HepG2 (cell line): Measurements from ENCODE around the gene SPC24. TPM values are rescaled to one million over a fixed set of nuclear protein-coding genes. Genes with fewer than 3 reads are reported as not detected.

ENCODE experiments used
- ATAC-seq: fragments of 200-7000 bp; cut with Tn5 transposase; 3 replicates; pipeline ENCODE4 v1.9.1; 2020; ENCODE audit warnings: mild to moderate bottlenecking, moderate library complexity
- Bru-seq: library from RNA; stranded (reverse); fragments of 400-500 nt; gene quantifications from one replicate; lab custom pipeline; 2021; lab: Mats Ljungman, UMichigan
- BruChase-seq, 2 experiments: library from RNA; stranded (reverse); fragments of 400-500 nt; gene quantifications; one replicate each; lab custom pipeline; 2021; lab: Mats Ljungman, UMichigan
- BruUV-seq: library from RNA; stranded (reverse); fragments of 400-500 nt; replicated peaks from 2 replicates; lab custom pipeline; 2021; lab: Mats Ljungman, UMichigan
- CTCF ChIA-PET: fragments of 300-600 bp; formaldehyde crosslinking; extraction: SDS; loops from one replicate; lab custom pipeline; 2021; ENCODE audit warnings: low total read pairs, inconsistent platforms, low intra/inter-chr PET ratio; lab: Yijun Ruan, JAX
- POLR2A ChIA-PET: fragments of 350-600 bp; sonication (Branson Sonifier 250); formaldehyde crosslinking; loops from one replicate; lab custom pipeline; 2020; ENCODE audit warnings: antibody characterized with exemption, inconsistent platforms; lab: Yijun Ruan, JAX
- DNase-seq: peaks from one replicate; pipeline ENCODE4 v3.0.0-alpha.2; 2015; ENCODE audit warnings: low spot score
- FAIRE-seq: peaks from 3 replicates; lab custom pipeline; 2011; peaks lifted over from hg19 to GRCh38; lab: Jason Lieb, UNC
- H2AFZ ChIP-seq: one replicate; pipeline ENCODE4 v1.6.1; 2011; ENCODE audit warnings: low read length, inconsistent platforms
- H3K27ac ChIP-seq: fragments of 300-600 bp; 3 replicates; pipeline ENCODE4 v1.8.0; 2011; ENCODE audit warnings: mixed run types, mild to moderate bottlenecking, mixed read lengths, low read length, inconsistent platforms; ENCODE audit not compliant: insufficient read depth; ENCODE audit errors: extremely low read length
- H3K27me3 ChIP-seq, 2 experiments: fragments of 200-600 bp in 1 of 2; 2 replicates in 1 of 2; 3 replicates in 1 of 2; pipeline versions ENCODE4 v1.6.0 to v1.8.0; 2011; ENCODE audit warnings: low read length in 2 of 2, mild to moderate bottlenecking in 2 of 2, moderate library complexity in 2 of 2, inconsistent platforms in 1 of 2; ENCODE audit not compliant: insufficient read depth in 2 of 2, control insufficient read depth in 1 of 2
- H3K36me3 ChIP-seq, 2 experiments: fragments of 200-600 bp in 1 of 2; replicated peaks in 1 of 2; 2 replicates in 1 of 2; 3 replicates in 1 of 2; pipeline versions ENCODE4 v1.5.1 to v1.8.0; 2011; ENCODE audit warnings: low read length in 2 of 2, inconsistent platforms in 1 of 2; ENCODE audit not compliant: insufficient read depth in 2 of 2, control insufficient read depth in 1 of 2
- H3K4me1 ChIP-seq: 2 replicates; pipeline ENCODE4 v1.5.1; 2012; ENCODE audit warnings: low read length, inconsistent platforms; ENCODE audit not compliant: insufficient read depth
- H3K4me2 ChIP-seq: 2 replicates; pipeline ENCODE4 v1.6.0; 2011; ENCODE audit warnings: low read depth, low read length, inconsistent platforms
- H3K4me3 ChIP-seq, 3 experiments: fragments of 200-600 bp in 1 of 3; sonication (generic), shearing (Covaris generic) in 1 of 3; replicated peaks in 1 of 3; 2 replicates each; pipeline ENCODE4 v1.5.1; 2011 to 2016; ENCODE audit warnings: low read length in 3 of 3, inconsistent platforms in 2 of 3, low read depth in 2 of 3, mild to moderate bottlenecking in 2 of 3, control low read depth in 1 of 3, mixed read lengths in 1 of 3; ENCODE audit not compliant: insufficient read depth in 1 of 3
- H3K79me2 ChIP-seq: one replicate; pipeline ENCODE4 v1.6.1; 2011; ENCODE audit warnings: low read length, inconsistent platforms; ENCODE audit not compliant: insufficient read depth
- H3K9ac ChIP-seq: 2 replicates; pipeline ENCODE4 v1.6.0; 2011; ENCODE audit warnings: mild to moderate bottlenecking, low read depth, low read length, inconsistent platforms; ENCODE audit not compliant: insufficient read depth
- H3K9me3 ChIP-seq: 2 replicates; pipeline ENCODE4 v1.5.1; 2012; ENCODE audit warnings: mild to moderate bottlenecking, low read length
- H4K20me1 ChIP-seq: 2 replicates; pipeline ENCODE4 v1.6.0; 2011; ENCODE audit warnings: inconsistent platforms, mild to moderate bottlenecking, low read length, moderate library complexity; ENCODE audit not compliant: insufficient read depth
- ARNTL ChIP-seq: sonication (generic); formaldehyde crosslinking; IDR thresholded peaks from 2 replicates; pipeline ENCODE4 v1.4.0; 2020; ENCODE audit warnings: mild to moderate bottlenecking, missing genetic modification reagents
- ATF5 ChIP-seq: sonication (generic); formaldehyde crosslinking; IDR thresholded peaks from 2 replicates; pipeline ENCODE4 v1.4.0; 2020; ENCODE audit warnings: mild to moderate bottlenecking, low read depth, missing genetic modification reagents
- FOXC1 ChIP-seq: sonication (generic); formaldehyde crosslinking; IDR thresholded peaks from 2 replicates; pipeline ENCODE4 v1.8.0; 2022; ENCODE audit warnings: mild to moderate bottlenecking, missing genetic modification reagents, borderline replicate concordance
- HOXD1 ChIP-seq: sonication (generic); formaldehyde crosslinking; IDR thresholded peaks from 2 replicates; pipeline ENCODE4 v1.5.0; 2020; ENCODE audit warnings: missing genetic modification reagents
- MED8 ChIP-seq: sonication (generic); formaldehyde crosslinking; IDR thresholded peaks from 2 replicates; pipeline ENCODE4 v1.8.1; 2023; ENCODE audit warnings: mild to moderate bottlenecking, missing genetic modification reagents; ENCODE audit not compliant: insufficient replicate concordance
- NR2F6 ChIP-seq, 2 experiments: IDR thresholded peaks; 2 replicates each; pipeline ENCODE4 v1.6.1; 2016; ENCODE audit warnings: antibody characterized with exemption in 1 of 2, mild to moderate bottlenecking in 1 of 2
- POGZ ChIP-seq: sonication (generic); formaldehyde crosslinking; IDR thresholded peaks from 2 replicates; pipeline ENCODE4 v1.4.0; 2020; ENCODE audit warnings: mild to moderate bottlenecking, missing genetic modification reagents
- POLR2AphosphoS2 ChIP-seq: IDR thresholded peaks from 2 replicates; pipeline ENCODE4 v1.6.1; 2011; ENCODE audit warnings: low read depth, low read length, improper control_type of control experiment
- PTBP1 ChIP-seq: fragments of 200-400 bp; formaldehyde crosslinking; IDR thresholded peaks from 2 replicates; pipeline ENCODE4 v1.6.1; 2018; ENCODE audit warnings: low read length, low read depth; ENCODE audit not compliant: poor library complexity, severe bottlenecking
- REPIN1 ChIP-seq: sonication (generic); formaldehyde crosslinking; IDR thresholded peaks from 2 replicates; pipeline ENCODE4 v1.8.0; 2022; ENCODE audit warnings: missing genetic modification reagents, low read depth, mild to moderate bottlenecking, borderline replicate concordance
- THAP8 ChIP-seq: sonication (generic); formaldehyde crosslinking; IDR thresholded peaks from 2 replicates; pipeline ENCODE4 v1.5.1; 2020; ENCODE audit warnings: missing genetic modification reagents, mild to moderate bottlenecking, borderline replicate concordance
- ZFP36L2 ChIP-seq: sonication (generic); formaldehyde crosslinking; IDR thresholded peaks from 2 replicates; pipeline ENCODE4 v1.4.0; 2020; ENCODE audit warnings: missing genetic modification reagents
- ZFX ChIP-seq: sonication (generic); formaldehyde crosslinking; IDR thresholded peaks from 2 replicates; pipeline ENCODE4 v1.4.0; 2020; ENCODE audit warnings: mild to moderate bottlenecking, low read depth, missing genetic modification reagents, moderate library complexity
- ZNF180 ChIP-seq: sonication (generic); formaldehyde crosslinking; IDR thresholded peaks from 2 replicates; pipeline ENCODE4 v1.4.0; 2020; ENCODE audit warnings: low read depth, missing genetic modification reagents, borderline replicate concordance
- ZNF501 ChIP-seq: sonication (generic); formaldehyde crosslinking; IDR thresholded peaks from 2 replicates; pipeline ENCODE4 v1.5.1; 2020; ENCODE audit warnings: mild to moderate bottlenecking, moderate library complexity, missing genetic modification reagents
- ZNF75D ChIP-seq: sonication (generic); formaldehyde crosslinking; IDR thresholded peaks from 2 replicates; pipeline ENCODE4 v1.8.1; 2023; ENCODE audit warnings: missing genetic modification reagents, mild to moderate bottlenecking, borderline replicate concordance
- ZNF782 ChIP-seq: sonication (generic); formaldehyde crosslinking; IDR thresholded peaks from 2 replicates; pipeline ENCODE4 v1.4.0; 2020; ENCODE audit warnings: missing genetic modification reagents, mild to moderate bottlenecking, borderline replicate concordance
- WGBS: methylation state at CpG from one replicate; pipeline ENCODE4 v1.1.6; 2017; ENCODE audit warnings: low lambda C conversion rate; 5-methylcytosine and 5-hydroxymethylcytosine counted together
- in situ Hi-C: cut with HindIII; loops from 2 replicates; pipeline ENCODE4 v1.10.0; 2017; ENCODE audit warnings: low pct_unique_long_range_greater_than_20kb; ENCODE audit not compliant: extremely low pct_ligation_motif_present
- intact Hi-C: fragments of 100-400 bp; cut with micrococcal nuclease; formaldehyde crosslinking; loops from one replicate; pipeline ENCODE4 v1.10.0; 2022; ENCODE audit not compliant: unreplicated experiment
- long read RNA-seq, 2 experiments: library from RNA in 1 of 2; library from polyadenylated mRNA in 1 of 2; stranded (forward) in 1 of 2; unstranded in 1 of 2; transcript quantifications; one replicate each; pipeline ENCODE4 v2.0.0, GENCODE V29; 2019 to 2022
- polyA minus RNA-seq, 3 experiments: library from RNA; depleted of rRNA, polyadenylated mRNA; stranded (reverse); fragments of >200 nt; gene quantifications; 2 replicates each; pipeline ENCODE4 v1.2.3, GENCODE V29; 2011; ENCODE audit warnings: low replicate concordance in 1 of 3
- polyA plus RNA-seq, 8 experiments: library from polyadenylated mRNA; depleted of rRNA in 3 of 8; stranded (reverse) in 7 of 8; unstranded in 1 of 8; fragments of >200 nt; fragmentation: Illumina TruSeq in 4 of 8; extraction: Trizol in 4 of 8; gene quantifications; 2 replicates each; pipeline versions ENCODE4 v1.2.1 to v1.2.3, GENCODE V29; 2011 to 2016; ENCODE audit warnings: low read depth in 4 of 8, missing spikeins in 1 of 8, mixed read lengths in 1 of 8; ENCODE audit not compliant: insufficient read depth in 1 of 8
- total RNA-seq, 5 experiments: library from RNA; depleted of rRNA; stranded (reverse); fragments of >200 nt; fragmentation: Illumina TruSeq; extraction: Trizol; gene quantifications; 2 replicates each; pipeline ENCODE4 v1.2.3, GENCODE V29; 2016; ENCODE audit warnings: low read depth in 1 of 5

Gene SPC24
- total RNA-seq (2016; rRNA removed; fragmentation: Illumina TruSeq; extraction: Trizol), result 46.2 and 63.2 TPM in 2 replicates
- 7.6 and 7.9 TPM in 2 replicates for total RNA-seq (2016; cell fraction: cytosol; rRNA removed; fragmentation: Illumina TruSeq; extraction: Trizol; ENCODE audit: low read depth)
- 47.6 and 55.0 TPM in 2 replicates for total RNA-seq (2016; cell fraction: insoluble cytoplasmic fraction; rRNA removed; fragmentation: Illumina TruSeq; extraction: Trizol)
- total RNA-seq (2016; cell fraction: membrane; rRNA removed; fragmentation: Illumina TruSeq; extraction: Trizol), result 21.9 and 24.3 TPM in 2 replicates
- total RNA-seq (2016; cell fraction: nucleus; rRNA removed; fragmentation: Illumina TruSeq; extraction: Trizol), result 24.3 and 25.4 TPM in 2 replicates
- 8.8 and 10.0 TPM in 2 replicates for polyA plus RNA-seq (2011; rRNA removed)
- polyA plus RNA-seq (2011; cell fraction: cytosol; rRNA removed), result 6.3 and 10.5 TPM in 2 replicates
- 10.2 and 12.2 TPM in 2 replicates for polyA plus RNA-seq (2011; cell fraction: nucleus; rRNA removed)
- 3.9 and 8.5 TPM in 2 replicates for polyA plus RNA-seq (2012)
- polyA plus RNA-seq (2016; cell fraction: cytosol; fragmentation: Illumina TruSeq; extraction: Trizol; ENCODE audit: low read depth), result 3.0 and 3.9 TPM in 2 replicates
- 26.0 and 27.0 TPM in 2 replicates for polyA plus RNA-seq (2016; cell fraction: insoluble cytoplasmic fraction; fragmentation: Illumina TruSeq; extraction: Trizol; ENCODE audit: low read depth)
- 7.2 and 8.5 TPM in 2 replicates for polyA plus RNA-seq (2016; cell fraction: membrane; fragmentation: Illumina TruSeq; extraction: Trizol; ENCODE audit: low read depth)
- polyA plus RNA-seq (2016; cell fraction: nucleus; fragmentation: Illumina TruSeq; extraction: Trizol; ENCODE audit: insufficient read depth, low read depth), result 31.6 and 34.4 TPM in 2 replicates
- polyA minus RNA-seq (2011; rRNA and poly(A)+ RNA removed; ENCODE audit: low replicate concordance), result 27.2 and 131 TPM in 2 replicates
- polyA minus RNA-seq (2011; cell fraction: cytosol; rRNA and poly(A)+ RNA removed), result 11.4 and 21.7 TPM in 2 replicates
- 8.6 and 9.8 TPM in 2 replicates for polyA minus RNA-seq (2011; cell fraction: nucleus; rRNA and poly(A)+ RNA removed)
- Bru-seq, nascent RNA, result percentile 53 among the genes with signal in this experiment
- percentile 53 among the genes with signal in this experiment for BruChase-seq, experiment 1, labeled RNA remaining after a 6-hour chase
- percentile 53 among the genes with signal in this experiment for BruChase-seq, experiment 2, labeled RNA remaining after a 2-hour chase
- long read RNA-seq, experiment 1, partial matches to known transcripts, result 1 of 19 reads
- long read RNA-seq, experiment 1, other reads (novel, unspliced or antisense), result 17 of 19 reads
- long read RNA-seq, experiment 2, partial matches to known transcripts, result 0 of 6 reads
- long read RNA-seq, experiment 2, other reads (novel, unspliced or antisense), result 5 of 6 reads

GRCh38 chr19:11155373-11156120, at the start of gene SPC24:
TSS of gene SPC24 (minus strand) at chr19:11155782. CDS start at chr19:11155776, 6 bp downstream.
- FAIRE-seq (peak; percentile 99), ATAC-seq (peak; percentile 97), DNase-seq (peak; percentile 98)
- Histone ChIP-seq H2AFZ (no peak within 1 kb of the TSS), H3K27me3 (no peaks in the 10 kb centered on the region; a peak in 1 of 5 replicates), H4K20me1 (no peaks in the 10 kb centered on the region), H3K4me3 (peak within 1 kb of the TSS; percentile 92 to 99 (median 93)), H3K9ac (peak within 1 kb of the TSS; percentile 79), H3K4me2 (peak within 1 kb of the TSS; percentile 86), H3K4me1 (peaks cover 65% of the 10 kb centered on the region), H3K9me3 (no peaks in the 10 kb centered on the region), H3K79me2 (peaks cover 26% of the 10 kb centered on the region), H3K27ac (peak within 1 kb of the TSS; percentile 49), H3K36me3 (0 out of 5 replicates have a peak, but pooled peaks cover 0 to 4% of the 10 kb centered on the region in 2 experiments)
- in situ Hi-C loops (loop anchor here (5.0 kb wide), 1 partner anchor 42 kb away; the partner anchor contains the start of gene KANK2), intact Hi-C loops (loop anchor here (1.0 kb wide), 1 partner anchor 13 kb away; no protein-coding TSS in a partner anchor)
- ChIA-PET POLR2A (interaction anchor here (1.3 to 4.3 kb wide), 3 partner anchors 13 to 26 kb away, joined by 4 to 39 read pairs (median 6); no protein-coding TSS in a partner anchor), CTCF (no interaction called here)
- BruUV-seq, result no TSS peak
- 0% methylated on average over 2 of the region's 50 CpGs for WGBS
- TF ChIP-seq ZNF782 (CRISPR knock-in tag), result no peak
- TF ChIP-seq REPIN1 (CRISPR knock-in tag), result peak; percentile 70
- 0 out of 2 replicates have a peak, but pooled peaks have one; percentile 51 for TF ChIP-seq ARNTL (CRISPR knock-in tag)
- TF ChIP-seq FOXC1 (CRISPR knock-in tag), result no peak
- TF ChIP-seq ZFX (CRISPR knock-in tag), result peak; percentile 81
- no peak for TF ChIP-seq PTBP1
- no peak for TF ChIP-seq ZNF180 (CRISPR knock-in tag)
- no peak for TF ChIP-seq ZFP36L2 (CRISPR knock-in tag)
- TF ChIP-seq POGZ (CRISPR knock-in tag), result peak; percentile 58
- TF ChIP-seq ZNF75D, result no peak
- TF ChIP-seq ATF5 (CRISPR knock-in tag), result no peak
- TF ChIP-seq NR2F6 (IDR thresholded peaks at IDR 0.05), result no peak
- 0 out of 2 replicates have a peak, but pooled peaks have one; percentile 8 for TF ChIP-seq NR2F6 (CRISPR knock-in tag; IDR thresholded peaks at IDR 0.05)
- no peak for TF ChIP-seq ZNF501 (CRISPR knock-in tag)
- TF ChIP-seq THAP8 (CRISPR knock-in tag), result no peak
- TF ChIP-seq MED8 (CRISPR knock-in tag), result peak; percentile 51
- no peak for TF ChIP-seq POLR2AphosphoS2
- TF ChIP-seq HOXD1 (CRISPR knock-in tag), result 0 out of 2 replicates have a peak, but pooled peaks have one; percentile 61
